ENCODE measurements around the gene SF3B4.
"Not testable (repeated sequence)": the region's sequence is repeated elsewhere in the genome, so short reads cannot be mapped to it uniquely, and the experiment has no call there.

SF3B4 gene

GRCh38 chr1:149927563-149928400, at the start of gene SF3B4:
Gene SF3B4 (minus strand): TSS chr1:149927803. CDS start chr1:149927759, 44 bp downstream.
- peak; percentile 90 to 92 for DNase-seq (ENCODE audit: low read depth in 2 of 2)

- no peak for DNase-seq (ENCODE audit: low read depth in 2 of 2)
Measured at GRCh38 chr1:149977345-149977744, 49.7 kb upstream of the SF3B4 start.

- DNase-seq (ENCODE audit: low read depth in 2 of 2), result no peak
Measured at GRCh38 chr1:149972547-149972946, 44.9 kb upstream of the SF3B4 start.

- no peak for DNase-seq (ENCODE audit: low read depth in 2 of 2)
Measured at GRCh38 chr1:149967646-149968045, 40.0 kb upstream of the SF3B4 start.

GRCh38 chr1:149967041-149967440, 39.4 kb upstream of the SF3B4 start:
- no peak for DNase-seq (ENCODE audit: low read depth in 2 of 2)

GRCh38 chr1:149966405-149966804, 38.8 kb upstream of the SF3B4 start:
- DNase-seq (ENCODE audit: low read depth in 2 of 2), result no peak

- no peak for DNase-seq (ENCODE audit: low read depth in 2 of 2)
Measured at GRCh38 chr1:149965440-149965839, 37.8 kb upstream of the SF3B4 start.

GRCh38 chr1:149963358-149963757, 35.8 kb upstream of the SF3B4 start:
- no peak for DNase-seq (ENCODE audit: low read depth in 2 of 2)

GRCh38 chr1:149962736-149963135, 35.1 kb upstream of the SF3B4 start:
- DNase-seq (ENCODE audit: low read depth in 2 of 2), result no peak

GRCh38 chr1:149962039-149962647, 34.5 kb upstream of the SF3B4 start:
- DNase-seq (ENCODE audit: low read depth in 2 of 2), result no peak

- not testable (repeated sequence) for DNase-seq (ENCODE audit: low read depth in 2 of 2)
Measured at GRCh38 chr1:149957548-149957947, 29.9 kb upstream of the SF3B4 start.

GRCh38 chr1:149949911-149950310, 22.3 kb upstream of the SF3B4 start:
- DNase-seq (ENCODE audit: low read depth in 2 of 2), result no peak

GRCh38 chr1:149945206-149945605, 17.6 kb upstream of the SF3B4 start:
- DNase-seq (ENCODE audit: low read depth in 2 of 2), result no peak

GRCh38 chr1:149942885-149943284, 15.3 kb upstream of the SF3B4 start:
- no peak for DNase-seq (ENCODE audit: low read depth in 2 of 2)

GRCh38 chr1:149942207-149942606, 14.6 kb upstream of the SF3B4 start:
- DNase-seq (ENCODE audit: low read depth in 2 of 2), result no peak

- DNase-seq (ENCODE audit: low read depth in 2 of 2), result no peak
Measured at GRCh38 chr1:149940427-149940826, 12.8 kb upstream of the SF3B4 start.

- not testable (repeated sequence) for DNase-seq (ENCODE audit: low read depth in 2 of 2)
Measured at GRCh38 chr1:149938668-149939003, 11.0 kb upstream of the SF3B4 start.

- no peak for DNase-seq (ENCODE audit: low read depth in 2 of 2)
Measured at GRCh38 chr1:149937759-149938158, 10.2 kb upstream of the SF3B4 start.

- DNase-seq (ENCODE audit: low read depth in 2 of 2), result no peak
Measured at GRCh38 chr1:149936992-149937705, 9.5 kb upstream of the SF3B4 start.

GRCh38 chr1:149936170-149936991, 8.8 kb upstream of the SF3B4 start, which contains the start of gene MTMR11:
Gene MTMR11 (minus strand): TSS chr1:149936879. CDS start chr1:149936647, 232 bp downstream.
- no peak for DNase-seq (ENCODE audit: low read depth in 2 of 2)

GRCh38 chr1:149934356-149934755, 6.8 kb upstream of the SF3B4 start:
- DNase-seq (ENCODE audit: low read depth in 2 of 2), result no peak

GRCh38 chr1:149933208-149933607, 5.6 kb upstream of the SF3B4 start:
- DNase-seq (ENCODE audit: low read depth in 2 of 2), result no peak
